A549 (cell line): ENCODE results near the gene ARHGAP19. TPM values are rescaled to one million over a fixed set of nuclear protein-coding genes. Genes with fewer than 3 reads are reported as not detected.

Source experiments
- ATAC-seq, 2 experiments: fragments of 200-7000 bp in 1 of 2; fragments of >200 bp in 1 of 2; cut with Nextera tagmentation in 1 of 2; cut with Tn5 transposase in 1 of 2; 3 replicates each; pipeline versions ENCODE4 v1.8.0 to v1.9.1; 2018 to 2020; ENCODE audit warnings: mild to moderate bottlenecking in 1 of 2, moderate library complexity in 1 of 2
- CTCF ChIA-PET: fragments of 300-600 bp; sonication (Branson Sonifier 250); formaldehyde crosslinking; extraction: SDS; loops from one replicate; lab custom pipeline; 2021; ENCODE audit warnings: antibody characterized with exemption, inconsistent platforms; lab: Yijun Ruan, JAX
- POLR2A ChIA-PET: fragments of 350-600 bp; formaldehyde crosslinking; extraction: SDS; loops from one replicate; lab custom pipeline; 2021; ENCODE audit warnings: antibody characterized with exemption, inconsistent platforms; lab: Yijun Ruan, JAX
- DNase-seq, 2 experiments: peaks; one replicate each; pipeline versions ENCODE4 v3.0.0 to v3.0.0-alpha.2; 2011 to 2016; ENCODE audit warnings: low read depth in 1 of 2, low spot score in 1 of 2
- FAIRE-seq: peaks from 2 replicates; lab custom pipeline; 2011; peaks lifted over from hg19 to GRCh38; lab: Jason Lieb, UNC
- H3K27ac ChIP-seq, 2 experiments: fragments of >200 bp; sonication (Bioruptor Twin); formaldehyde crosslinking; 3 replicates each; pipeline ENCODE4 v1.5.1; 2016 to 2017
- H3K4me1 ChIP-seq: fragments of >200 bp; sonication (Bioruptor Twin); formaldehyde crosslinking; 3 replicates; pipeline ENCODE4 v1.6.1; 2016
- H3K4me2 ChIP-seq: fragments of >200 bp; sonication (Bioruptor Twin); formaldehyde crosslinking; 3 replicates; pipeline ENCODE4 v1.6.1; 2016
- H3K4me3 ChIP-seq: fragments of >200 bp; sonication (Bioruptor Twin); formaldehyde crosslinking; 3 replicates; pipeline ENCODE4 v1.5.1; 2016
- H3K9me3 ChIP-seq: fragments of >200 bp; sonication (Bioruptor Twin); formaldehyde crosslinking; 3 replicates; pipeline ENCODE4 v1.6.1; 2016
- BCL3 ChIP-seq: fragments of >200 bp; sonication (Bioruptor Twin); formaldehyde crosslinking; IDR thresholded peaks from 3 replicates; pipeline ENCODE4 v1.6.1; 2016
- CBX2 ChIP-seq: fragments of 200-600 bp; sonication (generic); IDR thresholded peaks from 2 replicates; pipeline ENCODE4 v1.6.1; 2016; ENCODE audit warnings: low read depth, mild to moderate bottlenecking, borderline replicate concordance
- CBX8 ChIP-seq: fragments of 200-600 bp; sonication (generic); IDR thresholded peaks from 2 replicates; pipeline ENCODE4 v1.6.1; 2016
- CHD2 ChIP-seq: fragments of 150-350 bp; IDR thresholded peaks from 2 replicates; pipeline ENCODE4 v1.6.1; 2014; ENCODE audit warnings: low read length; ENCODE audit not compliant: partially characterized antibody
- CHD4 ChIP-seq: fragments of 200-600 bp; sonication (generic); IDR thresholded peaks from 2 replicates; pipeline ENCODE4 v1.6.1; 2016; ENCODE audit warnings: antibody characterized with exemption, mild to moderate bottlenecking, borderline replicate concordance
- CTCF ChIP-seq: fragments of >200 bp; sonication (Bioruptor Twin); formaldehyde crosslinking; IDR thresholded peaks from 3 replicates; pipeline ENCODE4 v1.5.1; 2016
- E2F6 ChIP-seq: IDR thresholded peaks from 2 replicates; pipeline ENCODE4 v1.6.1; 2012; ENCODE audit warnings: low read depth, borderline replicate concordance
- EHF ChIP-seq: fragments of 250-450 bp; sonication (Bioruptor Pico); IDR thresholded peaks from 2 replicates; pipeline ENCODE4 v1.5.0; 2020; ENCODE audit warnings: mild to moderate bottlenecking
- FOSB ChIP-seq: fragments of 250-450 bp; sonication (Bioruptor Pico); IDR thresholded peaks from 2 replicates; pipeline ENCODE4 v1.5.0; 2020; ENCODE audit warnings: mild to moderate bottlenecking, moderate library complexity
- HMGXB4 ChIP-seq: fragments of 250-450 bp; sonication (Bioruptor Pico); IDR thresholded peaks from 2 replicates; pipeline ENCODE4 v1.5.0; 2021; ENCODE audit warnings: mild to moderate bottlenecking, moderate library complexity, borderline replicate concordance
- HOXB13 ChIP-seq: fragments of 250-450 bp; sonication (Bioruptor Pico); IDR thresholded peaks from 2 replicates; pipeline ENCODE4 v1.5.0; 2020; ENCODE audit warnings: low read depth, mild to moderate bottlenecking, moderate library complexity
- JUN ChIP-seq, 2 experiments: fragments of >200 bp; sonication (Bioruptor Twin); formaldehyde crosslinking; IDR thresholded peaks; 2 replicates in 1 of 2; 3 replicates in 1 of 2; pipeline ENCODE4 v1.6.1; 2016 to 2017
- KDM5A ChIP-seq: fragments of 200-600 bp; sonication (generic); IDR thresholded peaks from 2 replicates; pipeline ENCODE4 v1.6.1; 2016; ENCODE audit warnings: antibody characterized with exemption, mild to moderate bottlenecking
- MAFK ChIP-seq: fragments of 450-650 bp; IDR thresholded peaks from 2 replicates; pipeline ENCODE4 v1.6.1; 2014; ENCODE audit not compliant: partially characterized antibody
- PBX3 ChIP-seq: IDR thresholded peaks from 2 replicates; pipeline ENCODE4 v1.6.1; 2012
- RAD21 ChIP-seq, 2 experiments: fragments of >200 bp in 1 of 2; sonication (Bioruptor Twin) in 1 of 2; formaldehyde crosslinking in 1 of 2; IDR thresholded peaks in 1 of 2; conservative IDR thresholded peaks in 1 of 2; 2 replicates in 1 of 2; 3 replicates in 1 of 2; pipeline ENCODE4 v1.6.1; 2012 to 2018; ENCODE audit warnings: inconsistent platforms in 1 of 2
- RARB ChIP-seq: fragments of 250-450 bp; sonication (Bioruptor Pico); IDR thresholded peaks from 2 replicates; pipeline ENCODE4 v1.8.0; 2021; ENCODE audit warnings: mild to moderate bottlenecking, moderate library complexity
- REST ChIP-seq: fragments of 200-600 bp; sonication (generic); IDR thresholded peaks from 2 replicates; pipeline ENCODE4 v1.6.1; 2016; ENCODE audit warnings: antibody characterized with exemption, mild to moderate bottlenecking, moderate library complexity
- RNF2 ChIP-seq: fragments of 200-600 bp; sonication (generic); IDR thresholded peaks from 2 replicates; pipeline ENCODE4 v1.6.1; 2016; ENCODE audit warnings: low read depth, mild to moderate bottlenecking, antibody characterized with exemption, moderate library complexity, borderline replicate concordance
- TFCP2L1 ChIP-seq: fragments of 250-450 bp; sonication (Bioruptor Pico); IDR thresholded peaks from 2 replicates; pipeline ENCODE4 v1.5.0; 2021; ENCODE audit warnings: mild to moderate bottlenecking
- TP53 ChIP-seq: fragments of 250-450 bp; sonication (Bioruptor Pico); IDR thresholded peaks from 2 replicates; pipeline ENCODE4 v1.5.0; 2021; ENCODE audit warnings: mild to moderate bottlenecking, moderate library complexity
- USF2 ChIP-seq: fragments of 450-650 bp; IDR thresholded peaks from 2 replicates; pipeline ENCODE4 v1.6.1; 2014; ENCODE audit warnings: antibody characterized with exemption
- ZC3H11A ChIP-seq: fragments of 450-650 bp; IDR thresholded peaks from 2 replicates; pipeline ENCODE4 v1.6.1; 2014; ENCODE audit warnings: antibody characterized with exemption, mild to moderate bottlenecking
- WGBS: methylation state at CpG from one replicate; pipeline ENCODE4 v1.1.6; 2017; ENCODE audit errors: missing lambda C conversion rate; 5-methylcytosine and 5-hydroxymethylcytosine counted together
- polyA plus RNA-seq, 4 experiments: library from polyadenylated mRNA; depleted of rRNA in 3 of 4; stranded (reverse); fragments of >200 nt; fragmentation: RNase III in 1 of 4; extraction: RNeasy Plus Mini Kit Qiagen cat#74134 plus additional on column Dnase treatment in 1 of 4; gene quantifications; 2 replicates in 3 of 4; 3 replicates in 1 of 4; pipeline ENCODE4 v1.2.3, GENCODE V29; 2011 to 2017

Gene ARHGAP19
- polyA plus RNA-seq, 2 of the 4 experiments (the other 2 are of a cell fraction), result 6.0 to 11.9 TPM

GRCh38 chr10:97197030-97197500, 95.4 kb downstream of the ARHGAP19 start:
- no peak overlapping the region for H3K4me3 ChIP-seq
- no peak overlapping the region for H3K4me2 ChIP-seq
- no peaks in the 10 kb centered on the region for H3K9me3 ChIP-seq
- POLR2A ChIA-PET, result no interaction called here
- no peak for FAIRE-seq
- H3K27ac ChIP-seq, result no peak overlapping the region
- peak in 1 of 2 experiments; percentile 4; a peak in 1 of 6 replicates for ATAC-seq
- no peak for TF ChIP-seq MAFK
- no peak for TF ChIP-seq CHD2
- no peak for TF ChIP-seq EHF
- CTCF ChIA-PET, result interaction anchor here (0.7 to 32.0 kb wide), 40 partner anchors 10 to 827 kb away, joined by 3 to 779 read pairs (median 5); partner anchors contain the start of gene SLIT1
- no peaks in the 10 kb centered on the region for H3K4me1 ChIP-seq
- DNase-seq, result no peak
- 70% methylated on average over 7 of the region's 7 CpGs for WGBS

GRCh38 chr10:97196223-97197029, 96.0 kb downstream of the ARHGAP19 start:
- WGBS, result 14% methylated on average over 24 of the region's 56 CpGs
- peak; percentile 67 to 78 for DNase-seq
- H3K4me1 ChIP-seq, result no peaks in the 10 kb centered on the region
- H3K4me3 ChIP-seq, result peak overlapping the region; percentile 58
- FAIRE-seq, result no peak
- ATAC-seq, result peak; percentile 92 to 94
- POLR2A ChIA-PET, result no interaction called here
- H3K4me2 ChIP-seq, result peak overlapping the region; percentile 81
- CTCF ChIA-PET, result interaction anchor here (0.7 to 32.0 kb wide), 42 partner anchors 9 to 826 kb away, joined by 3 to 779 read pairs (median 5); partner anchors contain the start of gene SLIT1
- peak overlapping the region; percentile 51 to 79; a peak in 5 of 6 replicates for H3K27ac ChIP-seq
- no peaks in the 10 kb centered on the region for H3K9me3 ChIP-seq
- TF ChIP-seq CBX2 (no peak), JUN (IDR thresholded peaks at IDR 0.05) (peak in 1 of 2 experiments; percentile 36; a peak in 1 of 5 replicates), TFCP2L1 (no peak), TP53 (no peak), RARB (CRISPR knock-in tag) (no peak), RNF2 (0 out of 2 replicates have a peak, but pooled peaks have one; percentile 61), HMGXB4 (CRISPR knock-in tag) (no peak), CHD2 (no peak), FOSB (no peak), E2F6 (peak; percentile 45; the same call in 1 of the 2 replicates), CTCF (peak; percentile 88), KDM5A (no peak), PBX3 (no peak), CBX8 (no peak), BCL3 (no peak), ZC3H11A (no peak), RAD21 (conservative IDR thresholded peaks at IDR 0.05 in 1 of 2, IDR thresholded peaks at IDR 0.05 in 1 of 2) (peak; percentile 54 to 62), REST (no peak), HOXB13 (CRISPR knock-in tag) (no peak), USF2 (no peak), CHD4 (no peak)
